Hepatocyte (in vitro differentiated cells): ENCODE data around the gene ANKMY2. TPM values are rescaled to one million over a fixed set of nuclear protein-coding genes. Genes with fewer than 3 reads are reported as not detected.

Experiments
- DNase-seq: peaks from one replicate; pipeline ENCODE4 v3.0.0-alpha.2; 2016; ENCODE audit warnings: low spot score
- H2AFZ ChIP-seq: fragments of 200-600 bp; sonication (generic); 2 replicates; pipeline ENCODE4 v1.6.0; 2016; ENCODE audit warnings: antibody characterized with exemption, mild to moderate bottlenecking
- H3K27ac ChIP-seq: fragments of 200-600 bp; sonication (generic); 2 replicates; pipeline ENCODE4 v1.5.1; 2016; ENCODE audit warnings: mild to moderate bottlenecking
- H3K27me3 ChIP-seq: fragments of 200-600 bp; sonication (generic); 2 replicates; pipeline ENCODE4 v1.6.1; 2016
- H3K36me3 ChIP-seq: fragments of 200-600 bp; sonication (generic); replicated peaks from 2 replicates; pipeline ENCODE4 v1.5.1; 2016; ENCODE audit warnings: low read depth; ENCODE audit not compliant: insufficient read depth
- H3K4me1 ChIP-seq: fragments of 200-600 bp; sonication (generic); 2 replicates; pipeline ENCODE4 v1.5.1; 2016; ENCODE audit warnings: mild to moderate bottlenecking, moderate library complexity; ENCODE audit not compliant: insufficient read depth
- H3K4me2 ChIP-seq: fragments of 200-600 bp; sonication (generic); 2 replicates; pipeline ENCODE4 v1.6.0; 2016
- H3K4me3 ChIP-seq: fragments of 200-600 bp; sonication (generic); 2 replicates; pipeline ENCODE4 v1.5.1; 2016; ENCODE audit warnings: mild to moderate bottlenecking
- H3K79me2 ChIP-seq: fragments of 200-600 bp; sonication (generic); 2 replicates; pipeline ENCODE4 v1.6.0; 2017; ENCODE audit warnings: mild to moderate bottlenecking
- H3K9me2 ChIP-seq: fragments of 200-600 bp; sonication (generic); replicated peaks from 2 replicates; pipeline ENCODE4 v1.6.0; 2017; ENCODE audit warnings: mild to moderate bottlenecking; ENCODE audit not compliant: insufficient read depth
- H3K9me3 ChIP-seq: fragments of 200-600 bp; sonication (generic); 2 replicates; pipeline ENCODE4 v1.5.1; 2016; ENCODE audit warnings: low read depth, mild to moderate bottlenecking
- H4K20me1 ChIP-seq: fragments of 200-600 bp; sonication (generic); 2 replicates; pipeline ENCODE4 v1.6.0; 2016; ENCODE audit warnings: mild to moderate bottlenecking; ENCODE audit not compliant: insufficient read depth, poor library complexity, severe bottlenecking
- CTCF ChIP-seq: fragments of 200-600 bp; sonication (generic); IDR thresholded peaks from 2 replicates; pipeline ENCODE4 v1.5.1; 2016; ENCODE audit warnings: antibody characterized with exemption, mild to moderate bottlenecking; ENCODE audit not compliant: poor library complexity
- EZH2 ChIP-seq: fragments of 200-600 bp; sonication (generic); IDR thresholded peaks from 2 replicates; pipeline ENCODE4 v1.6.1; 2016; ENCODE audit warnings: antibody characterized with exemption, mild to moderate bottlenecking, borderline replicate concordance
- EZH2phosphoT487 ChIP-seq: fragments of 200-600 bp; sonication (generic); IDR thresholded peaks from one replicate; pipeline ENCODE4 v1.6.1; 2018; ENCODE audit warnings: antibody characterized with exemption, mild to moderate bottlenecking, low read depth, moderate library complexity; ENCODE audit not compliant: unreplicated experiment, severe bottlenecking
- WGBS: methylation state at CpG from one replicate; pipeline ENCODE4 v1.1.6; 2016; ENCODE audit warnings: low lambda C conversion rate; ENCODE audit errors: missing lambda C conversion rate; 5-methylcytosine and 5-hydroxymethylcytosine counted together
- polyA plus RNA-seq: library from polyadenylated mRNA; unstranded; fragments of >200 nt; fragmentation: Nextera tagmentation; extraction: Ambion mirVana; gene quantifications from 2 replicates; pipeline ENCODE4 v1.2.1, GENCODE V29; 2016
- total RNA-seq: library from RNA; depleted of rRNA; stranded (reverse); fragments of >200 nt; gene quantifications from 2 replicates; pipeline ENCODE4 v1.2.3, GENCODE V29; 2014

ANKMY2 gene
- total and polyA plus RNA-seq, 2 experiments from 2014 or later, result 30.7 to 42.5 TPM

GRCh38 chr7:16559497-16560179, 85.9 kb downstream of the ANKMY2 start:
- TF ChIP-seq CTCF, result no peak
- no peak for TF ChIP-seq EZH2phosphoT487
- no peak for TF ChIP-seq EZH2
- no peak for DNase-seq
- WGBS, result 85% methylated on average over 3 of the region's 3 CpGs
- no peak overlapping the region for H3K4me2 ChIP-seq
- no peaks in the 10 kb centered on the region for H3K27me3 ChIP-seq
- H2AFZ ChIP-seq, result no peak overlapping the region
- H3K4me1 ChIP-seq, result no peaks in the 10 kb centered on the region
- H3K9me3 ChIP-seq, result no peaks in the 10 kb centered on the region
- H3K4me3 ChIP-seq, result no peak overlapping the region
- no peaks in the 10 kb centered on the region for H3K79me2 ChIP-seq
- H3K36me3 ChIP-seq, result no peaks in the 10 kb centered on the region
- no peaks in the 10 kb centered on the region for H3K9me2 ChIP-seq
- H3K27ac ChIP-seq, result no peak overlapping the region
- H4K20me1 ChIP-seq, result no peaks in the 10 kb centered on the region

- TF ChIP-seq EZH2, result no peak
- TF ChIP-seq CTCF, result no peak
- TF ChIP-seq EZH2phosphoT487, result no peak
- no peaks in the 10 kb centered on the region for H4K20me1 ChIP-seq
- H2AFZ ChIP-seq, result no peak overlapping the region
- H3K4me2 ChIP-seq, result no peak overlapping the region
- H3K9me3 ChIP-seq, result no peaks in the 10 kb centered on the region
- no peaks in the 10 kb centered on the region for H3K79me2 ChIP-seq
- WGBS, result 97% methylated on average over 4 of the region's 4 CpGs
- H3K27me3 ChIP-seq, result no peaks in the 10 kb centered on the region
- no peak for DNase-seq
- H3K4me1 ChIP-seq, result no peaks in the 10 kb centered on the region
- no peaks in the 10 kb centered on the region for H3K36me3 ChIP-seq
- no peak overlapping the region for H3K4me3 ChIP-seq
- no peak overlapping the region for H3K27ac ChIP-seq
- H3K9me2 ChIP-seq, result no peaks in the 10 kb centered on the region
Observed at GRCh38 chr7:16558761-16559302, 86.7 kb downstream of the ANKMY2 start.

DNA sequence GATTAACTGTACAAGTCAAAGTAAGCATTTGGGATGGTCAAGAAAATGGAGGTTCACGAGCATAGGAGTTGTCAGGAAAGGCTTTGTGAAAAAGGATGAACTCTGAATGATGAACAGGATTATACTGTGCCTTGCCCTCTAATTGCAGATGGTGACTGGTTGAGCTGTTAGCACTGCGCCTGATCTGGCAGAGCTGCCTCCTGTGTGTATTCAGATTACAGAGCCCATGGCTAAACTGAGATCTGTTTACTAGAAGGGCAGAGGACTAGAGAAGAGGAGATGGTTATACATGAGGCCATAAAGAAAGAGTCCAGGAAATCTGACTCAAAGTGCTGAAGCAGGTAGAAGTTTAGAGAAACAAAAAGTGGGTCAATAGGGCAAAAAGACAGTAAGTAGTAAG, 89.2 kb downstream of the ANKMY2 start:
- no peak overlapping the region for H3K4me2 ChIP-seq
- H3K9me2 ChIP-seq, result no peaks in the 10 kb centered on the region
- H3K27ac ChIP-seq, result no peak overlapping the region
- no peak for TF ChIP-seq EZH2phosphoT487
- no peak for TF ChIP-seq CTCF
- no peak for TF ChIP-seq EZH2
- H3K79me2 ChIP-seq, result no peaks in the 10 kb centered on the region
- H3K27me3 ChIP-seq, result no peaks in the 10 kb centered on the region
- 47% methylated on average over 2 of the region's 2 CpGs for WGBS
- no peaks in the 10 kb centered on the region for H3K4me1 ChIP-seq
- H3K4me3 ChIP-seq, result no peak overlapping the region
- no peaks in the 10 kb centered on the region for H4K20me1 ChIP-seq
- H3K9me3 ChIP-seq, result no peaks in the 10 kb centered on the region
- H2AFZ ChIP-seq, result no peak overlapping the region
- no peak for DNase-seq
- no peaks in the 10 kb centered on the region for H3K36me3 ChIP-seq
